A549 (cell line): ENCODE data around the gene OAS3. TPM values are rescaled to one million over a fixed set of nuclear protein-coding genes. Genes with fewer than 3 reads are reported as not detected.

Source experiments
- ATAC-seq, 2 experiments: fragments of 200-7000 bp in 1 of 2; fragments of >200 bp in 1 of 2; cut with Nextera tagmentation in 1 of 2; cut with Tn5 transposase in 1 of 2; 3 replicates each; pipeline versions ENCODE4 v1.8.0 to v1.9.1; 2018 to 2020; ENCODE audit warnings: mild to moderate bottlenecking in 1 of 2, moderate library complexity in 1 of 2
- CTCF ChIA-PET: fragments of 300-600 bp; sonication (Branson Sonifier 250); formaldehyde crosslinking; extraction: SDS; loops from one replicate; lab custom pipeline; 2021; ENCODE audit warnings: antibody characterized with exemption, inconsistent platforms; lab: Yijun Ruan, JAX
- POLR2A ChIA-PET: fragments of 350-600 bp; formaldehyde crosslinking; extraction: SDS; loops from one replicate; lab custom pipeline; 2021; ENCODE audit warnings: antibody characterized with exemption, inconsistent platforms; lab: Yijun Ruan, JAX
- DNase-seq, 2 experiments: peaks; one replicate each; pipeline versions ENCODE4 v3.0.0 to v3.0.0-alpha.2; 2011 to 2016; ENCODE audit warnings: low read depth in 1 of 2, low spot score in 1 of 2
- FAIRE-seq: peaks from 2 replicates; lab custom pipeline; 2011; peaks lifted over from hg19 to GRCh38; lab: Jason Lieb, UNC
- H3K27ac ChIP-seq, 2 experiments: fragments of >200 bp; sonication (Bioruptor Twin); formaldehyde crosslinking; 3 replicates each; pipeline ENCODE4 v1.5.1; 2016 to 2017
- H3K4me1 ChIP-seq: fragments of >200 bp; sonication (Bioruptor Twin); formaldehyde crosslinking; 3 replicates; pipeline ENCODE4 v1.6.1; 2016
- H3K4me2 ChIP-seq: fragments of >200 bp; sonication (Bioruptor Twin); formaldehyde crosslinking; 3 replicates; pipeline ENCODE4 v1.6.1; 2016
- H3K4me3 ChIP-seq: fragments of >200 bp; sonication (Bioruptor Twin); formaldehyde crosslinking; 3 replicates; pipeline ENCODE4 v1.5.1; 2016
- H3K9me3 ChIP-seq: fragments of >200 bp; sonication (Bioruptor Twin); formaldehyde crosslinking; 3 replicates; pipeline ENCODE4 v1.6.1; 2016
- CBX8 ChIP-seq: fragments of 200-600 bp; sonication (generic); IDR thresholded peaks from 2 replicates; pipeline ENCODE4 v1.6.1; 2016
- CEBPB ChIP-seq, 2 experiments: fragments of >200 bp in 1 of 2; sonication (Bioruptor Twin) in 1 of 2; formaldehyde crosslinking in 1 of 2; IDR thresholded peaks; 2 replicates each; pipeline ENCODE4 v1.6.1; 2012 to 2016
- CHD4 ChIP-seq: fragments of 200-600 bp; sonication (generic); IDR thresholded peaks from 2 replicates; pipeline ENCODE4 v1.6.1; 2016; ENCODE audit warnings: antibody characterized with exemption, mild to moderate bottlenecking, borderline replicate concordance
- E2F6 ChIP-seq: IDR thresholded peaks from 2 replicates; pipeline ENCODE4 v1.6.1; 2012; ENCODE audit warnings: low read depth, borderline replicate concordance
- EP300 ChIP-seq, 2 experiments: fragments of >200 bp; sonication (Bioruptor Twin); formaldehyde crosslinking; IDR thresholded peaks; 2 replicates in 1 of 2; 3 replicates in 1 of 2; pipeline ENCODE4 v1.6.1; 2016 to 2017
- ESRRA ChIP-seq: fragments of 150-350 bp; IDR thresholded peaks from 2 replicates; pipeline ENCODE4 v1.6.1; 2014; ENCODE audit warnings: mild to moderate bottlenecking, low read length, borderline replicate concordance
- FOSL2 ChIP-seq, 2 experiments: fragments of 450-650 bp in 1 of 2; fragments of >200 bp in 1 of 2; sonication (Bioruptor Twin) in 1 of 2; formaldehyde crosslinking; IDR thresholded peaks; 2 replicates each; pipeline versions ENCODE4 v1.5.0 to v1.6.1; 2016 to 2020; ENCODE audit warnings: mild to moderate bottlenecking in 1 of 2, moderate library complexity in 1 of 2
- HDAC2 ChIP-seq: fragments of 200-600 bp; sonication (generic); IDR thresholded peaks from 2 replicates; pipeline ENCODE4 v1.6.1; 2016
- HOXA7 ChIP-seq: fragments of 250-450 bp; sonication (Bioruptor Pico); IDR thresholded peaks from 2 replicates; pipeline ENCODE4 v1.5.0; 2020; ENCODE audit warnings: mild to moderate bottlenecking, moderate library complexity
- HOXB13 ChIP-seq: fragments of 250-450 bp; sonication (Bioruptor Pico); IDR thresholded peaks from 2 replicates; pipeline ENCODE4 v1.5.0; 2020; ENCODE audit warnings: low read depth, mild to moderate bottlenecking, moderate library complexity
- JUN ChIP-seq, 2 experiments: fragments of >200 bp; sonication (Bioruptor Twin); formaldehyde crosslinking; IDR thresholded peaks; 2 replicates in 1 of 2; 3 replicates in 1 of 2; pipeline ENCODE4 v1.6.1; 2016 to 2017
- MAZ ChIP-seq: fragments of 150-350 bp; IDR thresholded peaks from 2 replicates; pipeline ENCODE4 v1.6.1; 2014; ENCODE audit warnings: antibody characterized with exemption, low read depth, low read length, borderline replicate concordance
- NFE2L2 ChIP-seq: fragments of 150-350 bp; conservative IDR thresholded peaks from 2 replicates; pipeline ENCODE4 v1.6.1; 2014; ENCODE audit warnings: low read length
- NR3C1 ChIP-seq: fragments of >200 bp; sonication (Bioruptor Twin); formaldehyde crosslinking; IDR thresholded peaks from 3 replicates; pipeline ENCODE4 v1.6.1; 2017
- PBX3 ChIP-seq: IDR thresholded peaks from 2 replicates; pipeline ENCODE4 v1.6.1; 2012
- PHF8 ChIP-seq: fragments of 200-600 bp; sonication (generic); IDR thresholded peaks from 2 replicates; pipeline ENCODE4 v1.6.1; 2016; ENCODE audit warnings: low read depth, mild to moderate bottlenecking, antibody characterized with exemption, moderate library complexity, borderline replicate concordance
- POLR2AphosphoS2 ChIP-seq: conservative IDR thresholded peaks from 2 replicates; pipeline ENCODE4 v1.6.1; 2012; ENCODE audit warnings: low read length, improper control_type of control experiment, inconsistent platforms
- RARB ChIP-seq: fragments of 250-450 bp; sonication (Bioruptor Pico); IDR thresholded peaks from 2 replicates; pipeline ENCODE4 v1.8.0; 2021; ENCODE audit warnings: mild to moderate bottlenecking, moderate library complexity
- RNF2 ChIP-seq: fragments of 200-600 bp; sonication (generic); IDR thresholded peaks from 2 replicates; pipeline ENCODE4 v1.6.1; 2016; ENCODE audit warnings: low read depth, mild to moderate bottlenecking, antibody characterized with exemption, moderate library complexity, borderline replicate concordance
- SREBF2 ChIP-seq: fragments of 450-650 bp; IDR thresholded peaks from 2 replicates; pipeline ENCODE4 v1.6.1; 2014; ENCODE audit warnings: mild to moderate bottlenecking, moderate library complexity
- TP53 ChIP-seq: fragments of 250-450 bp; sonication (Bioruptor Pico); IDR thresholded peaks from 2 replicates; pipeline ENCODE4 v1.5.0; 2021; ENCODE audit warnings: mild to moderate bottlenecking, moderate library complexity
- ZC3H11A ChIP-seq: fragments of 450-650 bp; IDR thresholded peaks from 2 replicates; pipeline ENCODE4 v1.6.1; 2014; ENCODE audit warnings: antibody characterized with exemption, mild to moderate bottlenecking
- ZFP36 ChIP-seq: fragments of 450-650 bp; IDR thresholded peaks from 2 replicates; pipeline ENCODE4 v1.6.1; 2014; ENCODE audit warnings: borderline replicate concordance; ENCODE audit not compliant: partially characterized antibody
- ZSCAN20 ChIP-seq: fragments of 250-450 bp; sonication (Bioruptor Pico); IDR thresholded peaks from 2 replicates; pipeline ENCODE4 v1.8.0; 2022; ENCODE audit warnings: mild to moderate bottlenecking, moderate library complexity
- WGBS: methylation state at CpG from one replicate; pipeline ENCODE4 v1.1.6; 2017; ENCODE audit errors: missing lambda C conversion rate; 5-methylcytosine and 5-hydroxymethylcytosine counted together
- polyA plus RNA-seq, 4 experiments: library from polyadenylated mRNA; depleted of rRNA in 3 of 4; stranded (reverse); fragments of >200 nt; fragmentation: RNase III in 1 of 4; extraction: RNeasy Plus Mini Kit Qiagen cat#74134 plus additional on column Dnase treatment in 1 of 4; gene quantifications; 2 replicates in 3 of 4; 3 replicates in 1 of 4; pipeline ENCODE4 v1.2.3, GENCODE V29; 2011 to 2017
- TF ChIP-seq, protein P1 (sequence below): IDR thresholded peaks from 2 replicates; pipeline ENCODE4 v1.6.1; 2012
- TF ChIP-seq, protein P2 (sequence below): fragments of 150-350 bp; IDR thresholded peaks from 2 replicates; pipeline ENCODE4 v1.6.1; 2014; ENCODE audit warnings: low read depth, mild to moderate bottlenecking, low read length
- TF ChIP-seq, protein P3 (sequence below): fragments of 250-450 bp; sonication (Bioruptor Pico); IDR thresholded peaks from 2 replicates; pipeline ENCODE4 v1.5.0; 2020; ENCODE audit warnings: low read depth, mild to moderate bottlenecking, moderate library complexity
- TF ChIP-seq, protein P4 (sequence below): fragments of 250-450 bp; sonication (Bioruptor Pico); IDR thresholded peaks from 2 replicates; pipeline ENCODE4 v1.5.0; 2021; ENCODE audit warnings: mild to moderate bottlenecking, moderate library complexity, borderline replicate concordance
- TF ChIP-seq, protein P5 (sequence below): fragments of >200 bp; sonication (Bioruptor Twin); formaldehyde crosslinking; IDR thresholded peaks from 2 replicates; pipeline ENCODE4 v1.6.1; 2016

The OAS3 gene
- polyA plus RNA-seq, 2 of the 4 experiments (the other 2 are of a cell fraction): 22.7 to 36.7 TPM

GRCh38 chr12:112986291-112986800 is 48.1 kb downstream of the OAS3 start:
- DNase-seq: no peak
- ChIA-PET CTCF (no interaction called here), POLR2A (no interaction called here)
- Histone ChIP-seq H3K4me3 (no peak overlapping the region), H3K9me3 (peaks cover 18% of the 10 kb centered on the region), H3K4me2 (no peak overlapping the region), H3K27ac (no peak overlapping the region), H3K4me1 (no peaks in the 10 kb centered on the region)
- ATAC-seq: no peak
- 92% methylated on average over 2 of the region's 7 CpGs for WGBS
- TF ChIP-seq EP300 (IDR thresholded peaks at IDR 0.05): no peak
- no peak for TF ChIP-seq ZSCAN20 (CRISPR knock-in tag)
- TF ChIP-seq HOXA7: no peak
- TF ChIP-seq HDAC2: no peak
- no peak for TF ChIP-seq JUN (IDR thresholded peaks at IDR 0.05)
- no peak for TF ChIP-seq CHD4
- TF ChIP-seq, protein P1, sequence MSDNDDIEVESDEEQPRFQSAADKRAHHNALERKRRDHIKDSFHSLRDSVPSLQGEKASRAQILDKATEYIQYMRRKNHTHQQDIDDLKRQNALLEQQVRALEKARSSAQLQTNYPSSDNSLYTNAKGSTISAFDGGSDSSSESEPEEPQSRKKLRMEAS: no peak
- TF ChIP-seq, protein P2, sequence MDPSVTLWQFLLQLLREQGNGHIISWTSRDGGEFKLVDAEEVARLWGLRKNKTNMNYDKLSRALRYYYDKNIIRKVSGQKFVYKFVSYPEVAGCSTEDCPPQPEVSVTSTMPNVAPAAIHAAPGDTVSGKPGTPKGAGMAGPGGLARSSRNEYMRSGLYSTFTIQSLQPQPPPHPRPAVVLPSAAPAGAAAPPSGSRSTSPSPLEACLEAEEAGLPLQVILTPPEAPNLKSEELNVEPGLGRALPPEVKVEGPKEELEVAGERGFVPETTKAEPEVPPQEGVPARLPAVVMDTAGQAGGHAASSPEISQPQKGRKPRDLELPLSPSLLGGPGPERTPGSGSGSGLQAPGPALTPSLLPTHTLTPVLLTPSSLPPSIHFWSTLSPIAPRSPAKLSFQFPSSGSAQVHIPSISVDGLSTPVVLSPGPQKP: no peak
- no peak for TF ChIP-seq SREBF2
- no peak for TF ChIP-seq ESRRA
- TF ChIP-seq CEBPB (IDR thresholded peaks at IDR 0.05): no peak
- TF ChIP-seq, all 56 proteins: peak for 0
- FAIRE-seq: no peak

DNA sequence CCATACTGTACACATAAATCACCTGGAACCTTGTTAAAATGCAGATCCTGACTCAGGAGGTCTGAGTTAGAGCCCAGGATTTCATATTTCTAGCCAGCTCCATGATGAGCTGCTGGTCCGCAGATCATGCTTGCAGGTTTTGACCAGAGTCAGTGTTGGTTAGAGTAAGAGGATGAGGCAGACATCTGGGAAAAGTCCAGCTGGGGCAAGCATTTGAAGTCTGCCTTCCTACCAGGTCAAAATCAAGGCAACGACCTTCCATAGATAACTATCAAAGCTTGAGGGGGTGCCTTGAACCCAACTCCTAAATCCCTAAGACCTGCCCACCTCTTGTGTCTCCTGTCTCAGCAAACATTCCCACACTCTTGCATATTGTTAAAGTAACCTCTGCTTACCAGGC is 49.3 kb downstream of the OAS3 start:
- TF ChIP-seq POLR2AphosphoS2 (no peak), PBX3 (no peak), TP53 (CRISPR knock-in tag) (no peak), CBX8 (no peak), NFE2L2 (no peak), RARB (no peak), ZC3H11A (no peak), ZFP36 (no peak), HOXB13 (no peak)
- TF ChIP-seq, protein P3, sequence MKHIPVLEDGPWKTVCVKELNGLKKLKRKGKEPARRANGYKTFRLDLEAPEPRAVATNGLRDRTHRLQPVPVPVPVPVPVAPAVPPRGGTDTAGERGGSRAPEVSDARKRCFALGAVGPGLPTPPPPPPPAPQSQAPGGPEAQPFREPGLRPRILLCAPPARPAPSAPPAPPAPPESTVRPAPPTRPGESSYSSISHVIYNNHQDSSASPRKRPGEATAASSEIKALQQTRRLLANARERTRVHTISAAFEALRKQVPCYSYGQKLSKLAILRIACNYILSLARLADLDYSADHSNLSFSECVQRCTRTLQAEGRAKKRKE (CRISPR knock-in tag): no peak
- DNase-seq (no peak), FAIRE-seq (no peak), ATAC-seq (no peak)
- Histone ChIP-seq H3K4me3 (no peak overlapping the region), H3K4me1 (no peaks in the 10 kb centered on the region), H3K4me2 (no peak overlapping the region), H3K27ac (no peak overlapping the region), H3K9me3 (peaks cover 20% of the 10 kb centered on the region)
- CTCF ChIA-PET: interaction anchor here (1.7 kb wide), 2 partner anchors 9 to 61 kb away, joined by 5 read pairs; partner anchors contain the start of gene OAS2
- POLR2A ChIA-PET: no interaction called here
- 49% methylated on average over 2 of the region's 2 CpGs for WGBS

DNA sequence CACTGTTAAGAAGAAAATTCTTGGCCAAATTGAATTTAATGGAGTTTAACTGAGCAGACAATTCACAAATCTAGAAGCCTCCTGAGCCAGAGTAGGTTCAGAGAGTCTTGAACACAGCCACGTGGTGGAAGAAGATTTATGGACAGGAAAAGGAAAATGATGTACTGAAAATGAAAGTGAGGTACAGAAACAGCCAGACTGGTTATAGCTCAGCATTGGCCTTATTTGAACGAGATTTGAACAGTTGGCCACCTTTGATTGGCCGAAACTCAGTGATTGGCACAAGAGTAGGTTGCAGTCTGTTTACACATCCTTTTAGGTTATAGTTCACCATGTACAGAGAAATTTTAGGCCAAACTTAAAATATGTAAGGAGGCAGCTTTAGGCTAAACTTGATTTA is 50.0 kb downstream of the OAS3 start:
- H3K9me3 ChIP-seq: peaks cover 22% of the 10 kb centered on the region
- POLR2A ChIA-PET: no interaction called here
- ATAC-seq (no peak), DNase-seq (no peak), FAIRE-seq (no peak)
- H3K27ac ChIP-seq: no peak overlapping the region
- CTCF ChIA-PET: interaction anchor here (1.7 kb wide), 2 partner anchors 10 to 60 kb away, joined by 5 read pairs; partner anchors contain the start of gene OAS2
- WGBS: 20% methylated on average over 3 of the region's 3 CpGs
- no peak overlapping the region for H3K4me2 ChIP-seq
- no peaks in the 10 kb centered on the region for H3K4me1 ChIP-seq
- no peak overlapping the region for H3K4me3 ChIP-seq
- TF ChIP-seq, protein P4, sequence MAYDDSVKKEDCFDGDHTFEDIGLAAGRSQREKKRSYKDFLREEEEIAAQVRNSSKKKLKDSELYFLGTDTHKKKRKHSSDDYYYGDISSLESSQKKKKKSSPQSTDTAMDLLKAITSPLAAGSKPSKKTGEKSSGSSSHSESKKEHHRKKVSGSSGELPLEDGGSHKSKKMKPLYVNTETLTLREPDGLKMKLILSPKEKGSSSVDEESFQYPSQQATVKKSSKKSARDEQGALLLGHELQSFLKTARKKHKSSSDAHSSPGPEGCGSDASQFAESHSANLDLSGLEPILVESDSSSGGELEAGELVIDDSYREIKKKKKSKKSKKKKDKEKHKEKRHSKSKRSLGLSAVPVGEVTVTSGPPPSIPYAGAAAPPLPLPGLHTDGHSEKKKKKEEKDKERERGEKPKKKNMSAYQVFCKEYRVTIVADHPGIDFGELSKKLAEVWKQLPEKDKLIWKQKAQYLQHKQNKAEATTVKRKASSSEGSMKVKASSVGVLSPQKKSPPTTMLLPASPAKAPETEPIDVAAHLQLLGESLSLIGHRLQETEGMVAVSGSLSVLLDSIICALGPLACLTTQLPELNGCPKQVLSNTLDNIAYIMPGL: no peak
- TF ChIP-seq RNF2 (no peak), NR3C1 (no peak), MAZ (no peak), PHF8 (no peak), E2F6 (no peak), FOSL2 (IDR thresholded peaks at IDR 0.05) (no peak), FOSL2 (CRISPR knock-in tag; IDR thresholded peaks at IDR 0.05) (no peak), JUN (IDR thresholded peaks at IDR 0.05) (no peak)
- TF ChIP-seq, protein P5, sequence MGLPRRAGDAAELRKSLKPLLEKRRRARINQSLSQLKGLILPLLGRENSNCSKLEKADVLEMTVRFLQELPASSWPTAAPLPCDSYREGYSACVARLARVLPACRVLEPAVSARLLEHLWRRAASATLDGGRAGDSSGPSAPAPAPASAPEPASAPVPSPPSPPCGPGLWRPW: no peak
- TF ChIP-seq, protein P3 (CRISPR knock-in tag): no peak
